ENCODE measurements around the gene LMBRD2. TPM values are rescaled to one million over a fixed set of nuclear protein-coding genes. Genes with fewer than 3 reads are reported as not detected.
"Not testable (repeated sequence)": the region's sequence is repeated elsewhere in the genome, so short reads cannot be mapped to it uniquely, and the experiment has no call there.

Gene LMBRD2
- total and polyA plus RNA-seq, 8 donors: 9.8 to 13.6 (median 12.6) TPM

DNA sequence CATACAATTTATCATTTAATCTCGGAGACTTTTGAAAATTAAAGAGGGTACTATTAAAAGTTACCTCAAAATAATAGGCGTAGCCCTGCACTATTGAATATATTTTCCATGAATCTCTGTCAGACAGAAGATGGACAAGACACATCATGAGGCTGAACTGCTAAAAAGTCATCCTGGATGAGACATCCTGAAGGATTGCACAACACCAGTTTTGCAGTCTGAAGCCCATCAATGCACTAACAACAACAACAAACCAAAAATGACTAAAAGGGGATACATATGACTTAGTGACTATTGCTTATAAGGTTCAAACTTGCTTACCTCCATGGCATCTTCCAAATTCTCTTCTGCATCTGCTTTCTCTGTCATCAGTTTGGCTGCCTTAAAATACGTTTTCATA is 15.7 kb downstream of the LMBRD2 start:
- H3K9me3 ChIP-seq: peaks cover 0 to 13% of the 10 kb centered on the region in 2 donors
- TF ChIP-seq, protein P1, sequence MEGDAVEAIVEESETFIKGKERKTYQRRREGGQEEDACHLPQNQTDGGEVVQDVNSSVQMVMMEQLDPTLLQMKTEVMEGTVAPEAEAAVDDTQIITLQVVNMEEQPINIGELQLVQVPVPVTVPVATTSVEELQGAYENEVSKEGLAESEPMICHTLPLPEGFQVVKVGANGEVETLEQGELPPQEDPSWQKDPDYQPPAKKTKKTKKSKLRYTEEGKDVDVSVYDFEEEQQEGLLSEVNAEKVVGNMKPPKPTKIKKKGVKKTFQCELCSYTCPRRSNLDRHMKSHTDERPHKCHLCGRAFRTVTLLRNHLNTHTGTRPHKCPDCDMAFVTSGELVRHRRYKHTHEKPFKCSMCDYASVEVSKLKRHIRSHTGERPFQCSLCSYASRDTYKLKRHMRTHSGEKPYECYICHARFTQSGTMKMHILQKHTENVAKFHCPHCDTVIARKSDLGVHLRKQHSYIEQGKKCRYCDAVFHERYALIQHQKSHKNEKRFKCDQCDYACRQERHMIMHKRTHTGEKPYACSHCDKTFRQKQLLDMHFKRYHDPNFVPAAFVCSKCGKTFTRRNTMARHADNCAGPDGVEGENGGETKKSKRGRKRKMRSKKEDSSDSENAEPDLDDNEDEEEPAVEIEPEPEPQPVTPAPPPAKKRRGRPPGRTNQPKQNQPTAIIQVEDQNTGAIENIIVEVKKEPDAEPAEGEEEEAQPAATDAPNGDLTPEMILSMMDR (IDR thresholded peaks at IDR 0.05): no peak
- H3K27me3 ChIP-seq: no peaks in the 10 kb centered on the region
- DNase-seq: no peak
- no peaks in the 10 kb centered on the region for H3K4me1 ChIP-seq
- intact Hi-C loops (cut with DNase I): no loop called here
- no peak for ATAC-seq
- H3K36me3 ChIP-seq: peaks cover 0 to 40% of the 10 kb centered on the region in 2 donors
- no peak overlapping the region for H3K27ac ChIP-seq
- H3K4me3 ChIP-seq: no peak overlapping the region

DNA sequence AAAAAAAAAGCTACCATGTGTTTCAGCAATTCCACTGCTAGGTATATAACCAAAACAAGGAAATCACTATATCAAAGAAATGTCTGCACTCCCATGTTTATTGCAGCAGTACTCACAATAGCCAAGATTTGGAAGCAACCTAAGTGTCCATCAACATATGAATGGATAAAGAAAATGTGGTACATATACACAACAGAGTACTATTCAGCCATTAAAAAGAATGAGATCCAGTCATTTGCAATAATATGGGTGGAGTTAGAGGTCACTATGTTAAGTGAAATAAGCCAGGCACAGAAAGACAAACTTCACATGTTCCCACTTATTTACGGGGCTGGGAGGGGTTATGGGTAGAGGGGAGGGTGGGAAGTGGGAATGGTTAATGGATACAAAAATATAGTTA is 18.7 kb downstream of the LMBRD2 start:
- DNase-seq; H3K4me3 ChIP-seq; H3K27ac ChIP-seq; H3K4me1 ChIP-seq; ATAC-seq; H3K27me3 ChIP-seq; intact Hi-C loops (cut with DNase I): not testable (repeated sequence)
- peaks cover 0 to 37% of the 10 kb centered on the region in 2 donors for H3K36me3 ChIP-seq
- peaks cover 0 to 13% of the 10 kb centered on the region in 2 donors for H3K9me3 ChIP-seq

DNA sequence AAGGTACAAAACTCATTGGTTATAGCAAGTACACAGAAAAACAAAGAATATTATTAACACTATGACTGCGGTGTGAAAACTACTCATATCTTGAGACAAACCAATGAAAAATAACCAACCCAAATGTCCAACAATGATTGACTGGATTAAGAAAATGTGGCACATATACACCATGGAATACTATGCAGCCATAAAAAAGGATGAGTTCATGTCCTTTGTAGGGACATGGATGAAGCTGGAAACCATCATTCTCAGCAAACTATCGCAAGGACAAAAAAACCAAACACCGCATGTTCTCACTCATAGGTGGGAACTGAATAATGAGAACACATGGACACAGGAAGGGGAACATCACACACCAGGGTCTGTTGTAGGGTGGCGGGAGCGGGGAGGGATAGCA is 22.0 kb downstream of the LMBRD2 start:
- H3K27ac ChIP-seq; DNase-seq; ATAC-seq; H3K27me3 ChIP-seq; H3K4me1 ChIP-seq; H3K4me3 ChIP-seq; intact Hi-C loops (cut with DNase I): not testable (repeated sequence)
- Histone ChIP-seq H3K9me3 (peaks cover 0 to 13% of the 10 kb centered on the region in 2 donors), H3K36me3 (peaks cover 0 to 29% of the 10 kb centered on the region in 2 donors)

DNA sequence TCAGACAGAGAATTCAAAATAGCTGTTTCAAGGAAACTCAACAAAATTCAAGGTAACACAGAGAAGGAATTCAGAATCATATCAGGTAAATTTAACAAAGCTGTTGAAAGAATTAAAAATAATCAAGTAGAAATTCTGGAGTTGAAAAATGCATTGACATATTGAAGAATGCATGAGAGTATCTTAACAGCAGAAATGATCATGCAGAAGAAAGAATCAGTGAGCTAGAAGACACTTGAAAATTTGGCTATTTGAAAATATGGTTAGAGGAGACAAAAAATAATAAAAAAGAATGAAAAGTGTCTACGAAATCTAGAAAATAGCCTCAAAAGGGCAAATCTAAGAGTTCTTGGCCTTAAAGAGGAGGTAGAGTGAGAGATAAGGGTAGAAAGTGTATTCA is 22.9 kb downstream of the LMBRD2 start:
- Histone ChIP-seq H3K27me3 (no peaks in the 10 kb centered on the region), H3K4me1 (no peaks in the 10 kb centered on the region), H3K9me3 (peaks cover 0 to 13% of the 10 kb centered on the region in 2 donors), H3K4me3 (no peak overlapping the region), H3K27ac (no peak overlapping the region), H3K36me3 (peaks cover 0 to 25% of the 10 kb centered on the region in 2 donors)
- intact Hi-C loops (cut with DNase I): no loop called here
- ATAC-seq: no peak
- TF ChIP-seq, protein P1 (IDR thresholded peaks at IDR 0.05): no peak
- no peak for DNase-seq

DNA sequence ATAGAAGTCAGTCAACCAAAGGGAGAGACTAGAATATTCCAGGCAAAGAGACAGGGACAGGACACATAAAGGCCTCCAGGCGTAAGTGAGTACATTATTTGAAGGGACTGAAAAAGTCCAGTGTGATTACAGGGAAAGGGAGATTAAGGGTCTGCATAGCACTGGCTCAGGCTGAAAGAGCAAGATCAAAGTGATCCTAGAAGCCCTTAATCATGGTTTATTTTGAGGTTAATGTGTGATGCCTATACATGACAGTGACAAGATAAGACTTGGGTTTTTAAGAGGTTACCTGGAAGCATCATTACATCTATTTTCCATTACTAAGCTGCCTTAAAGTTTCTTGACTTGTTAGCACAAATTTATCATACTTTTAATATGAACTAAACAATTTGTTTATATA is 25.8 kb downstream of the LMBRD2 start:
- Histone ChIP-seq H3K4me3 (no peak overlapping the region), H3K27me3 (no peaks in the 10 kb centered on the region), H3K27ac (no peak overlapping the region), H3K9me3 (peaks cover 0 to 13% of the 10 kb centered on the region in 2 donors), H3K4me1 (no peaks in the 10 kb centered on the region), H3K36me3 (peaks cover 0 to 42% of the 10 kb centered on the region in 2 donors)
- intact Hi-C loops (cut with DNase I): no loop called here
- TF ChIP-seq, protein P1 (IDR thresholded peaks at IDR 0.05): no peak
- no peak for ATAC-seq
- DNase-seq: no peak

DNA sequence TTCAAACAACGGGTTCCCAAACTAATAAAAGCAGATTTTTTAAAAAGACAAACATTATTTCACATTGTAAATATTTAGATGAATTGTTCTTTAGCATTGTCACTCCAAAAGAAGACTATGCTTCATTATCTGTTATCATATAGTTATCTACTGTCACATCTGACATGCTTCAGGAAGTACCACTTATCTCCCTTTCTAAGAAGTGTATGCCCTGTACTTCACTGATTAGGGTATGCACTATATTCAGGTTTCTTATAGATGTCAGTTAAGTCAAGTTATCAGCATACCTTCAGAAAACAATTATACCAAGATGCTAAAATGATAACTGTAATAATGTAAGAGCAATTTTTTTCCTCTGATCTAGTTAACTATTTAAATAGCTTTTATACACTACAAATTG is 40.4 kb downstream of the LMBRD2 start:
- H3K27me3 ChIP-seq: no peaks in the 10 kb centered on the region
- no peak overlapping the region for H3K27ac ChIP-seq
- intact Hi-C loops (cut with DNase I): no loop called here
- peaks cover 0 to 52% of the 10 kb centered on the region in 2 donors for H3K36me3 ChIP-seq
- H3K4me1 ChIP-seq: no peaks in the 10 kb centered on the region
- TF ChIP-seq, protein P1 (IDR thresholded peaks at IDR 0.05): no peak
- no peak for ATAC-seq
- H3K4me3 ChIP-seq: no peak overlapping the region
- no peak for DNase-seq
- H3K9me3 ChIP-seq: no peaks in the 10 kb centered on the region

Measured in left lung (tissue), 10 donors.